A549 (cell line): ENCODE measurements around the gene MAD1L1. TPM values are rescaled to one million over a fixed set of nuclear protein-coding genes. Genes with fewer than 3 reads are reported as not detected.

Experiments used
- ATAC-seq, 2 experiments: fragments of 200-7000 bp in 1 of 2; fragments of >200 bp in 1 of 2; cut with Nextera tagmentation in 1 of 2; cut with Tn5 transposase in 1 of 2; 3 replicates each; pipeline versions ENCODE4 v1.8.0 to v1.9.1; 2018 to 2020; ENCODE audit warnings: mild to moderate bottlenecking in 1 of 2, moderate library complexity in 1 of 2
- CTCF ChIA-PET: fragments of 300-600 bp; sonication (Branson Sonifier 250); formaldehyde crosslinking; extraction: SDS; loops from one replicate; lab custom pipeline; 2021; ENCODE audit warnings: antibody characterized with exemption, inconsistent platforms; lab: Yijun Ruan, JAX
- POLR2A ChIA-PET: fragments of 350-600 bp; formaldehyde crosslinking; extraction: SDS; loops from one replicate; lab custom pipeline; 2021; ENCODE audit warnings: antibody characterized with exemption, inconsistent platforms; lab: Yijun Ruan, JAX
- DNase-seq, 2 experiments: peaks; one replicate each; pipeline versions ENCODE4 v3.0.0 to v3.0.0-alpha.2; 2011 to 2016; ENCODE audit warnings: low read depth in 1 of 2, low spot score in 1 of 2
- FAIRE-seq: peaks from 2 replicates; lab custom pipeline; 2011; peaks lifted over from hg19 to GRCh38; lab: Jason Lieb, UNC
- H3K27ac ChIP-seq, 2 experiments: fragments of >200 bp; sonication (Bioruptor Twin); formaldehyde crosslinking; 3 replicates each; pipeline ENCODE4 v1.5.1; 2016 to 2017
- H3K4me1 ChIP-seq: fragments of >200 bp; sonication (Bioruptor Twin); formaldehyde crosslinking; 3 replicates; pipeline ENCODE4 v1.6.1; 2016
- H3K4me2 ChIP-seq: fragments of >200 bp; sonication (Bioruptor Twin); formaldehyde crosslinking; 3 replicates; pipeline ENCODE4 v1.6.1; 2016
- H3K4me3 ChIP-seq: fragments of >200 bp; sonication (Bioruptor Twin); formaldehyde crosslinking; 3 replicates; pipeline ENCODE4 v1.5.1; 2016
- H3K9me3 ChIP-seq: fragments of >200 bp; sonication (Bioruptor Twin); formaldehyde crosslinking; 3 replicates; pipeline ENCODE4 v1.6.1; 2016
- CBX2 ChIP-seq: fragments of 200-600 bp; sonication (generic); IDR thresholded peaks from 2 replicates; pipeline ENCODE4 v1.6.1; 2016; ENCODE audit warnings: low read depth, mild to moderate bottlenecking, borderline replicate concordance
- CBX8 ChIP-seq: fragments of 200-600 bp; sonication (generic); IDR thresholded peaks from 2 replicates; pipeline ENCODE4 v1.6.1; 2016
- CEBPB ChIP-seq, 2 experiments: fragments of >200 bp in 1 of 2; sonication (Bioruptor Twin) in 1 of 2; formaldehyde crosslinking in 1 of 2; IDR thresholded peaks; 2 replicates each; pipeline ENCODE4 v1.6.1; 2012 to 2016
- CHD4 ChIP-seq: fragments of 200-600 bp; sonication (generic); IDR thresholded peaks from 2 replicates; pipeline ENCODE4 v1.6.1; 2016; ENCODE audit warnings: antibody characterized with exemption, mild to moderate bottlenecking, borderline replicate concordance
- CTCF ChIP-seq: fragments of >200 bp; sonication (Bioruptor Twin); formaldehyde crosslinking; IDR thresholded peaks from 3 replicates; pipeline ENCODE4 v1.5.1; 2016
- E2F6 ChIP-seq: IDR thresholded peaks from 2 replicates; pipeline ENCODE4 v1.6.1; 2012; ENCODE audit warnings: low read depth, borderline replicate concordance
- HDAC2 ChIP-seq: fragments of 200-600 bp; sonication (generic); IDR thresholded peaks from 2 replicates; pipeline ENCODE4 v1.6.1; 2016
- HOXB13 ChIP-seq: fragments of 250-450 bp; sonication (Bioruptor Pico); IDR thresholded peaks from 2 replicates; pipeline ENCODE4 v1.5.0; 2020; ENCODE audit warnings: low read depth, mild to moderate bottlenecking, moderate library complexity
- HOXB5 ChIP-seq: fragments of 250-450 bp; sonication (Bioruptor Pico); IDR thresholded peaks from 2 replicates; pipeline ENCODE4 v1.5.0; 2020; ENCODE audit warnings: mild to moderate bottlenecking, moderate library complexity
- MAFK ChIP-seq: fragments of 450-650 bp; IDR thresholded peaks from 2 replicates; pipeline ENCODE4 v1.6.1; 2014; ENCODE audit not compliant: partially characterized antibody
- MAX ChIP-seq: IDR thresholded peaks from 2 replicates; pipeline ENCODE4 v1.6.1; 2012
- MAZ ChIP-seq: fragments of 150-350 bp; IDR thresholded peaks from 2 replicates; pipeline ENCODE4 v1.6.1; 2014; ENCODE audit warnings: antibody characterized with exemption, low read depth, low read length, borderline replicate concordance
- NR3C1 ChIP-seq: fragments of >200 bp; sonication (Bioruptor Twin); formaldehyde crosslinking; IDR thresholded peaks from 3 replicates; pipeline ENCODE4 v1.6.1; 2017
- PBX3 ChIP-seq: IDR thresholded peaks from 2 replicates; pipeline ENCODE4 v1.6.1; 2012
- POLR2A ChIP-seq: IDR thresholded peaks from 2 replicates; pipeline ENCODE4 v1.6.1; 2012; ENCODE audit warnings: mild to moderate bottlenecking, low read length
- RAD21 ChIP-seq, 2 experiments: fragments of >200 bp in 1 of 2; sonication (Bioruptor Twin) in 1 of 2; formaldehyde crosslinking in 1 of 2; IDR thresholded peaks in 1 of 2; conservative IDR thresholded peaks in 1 of 2; 2 replicates in 1 of 2; 3 replicates in 1 of 2; pipeline ENCODE4 v1.6.1; 2012 to 2018; ENCODE audit warnings: inconsistent platforms in 1 of 2
- REST ChIP-seq: fragments of 200-600 bp; sonication (generic); IDR thresholded peaks from 2 replicates; pipeline ENCODE4 v1.6.1; 2016; ENCODE audit warnings: antibody characterized with exemption, mild to moderate bottlenecking, moderate library complexity
- SREBF2 ChIP-seq: fragments of 450-650 bp; IDR thresholded peaks from 2 replicates; pipeline ENCODE4 v1.6.1; 2014; ENCODE audit warnings: mild to moderate bottlenecking, moderate library complexity
- USF2 ChIP-seq: fragments of 450-650 bp; IDR thresholded peaks from 2 replicates; pipeline ENCODE4 v1.6.1; 2014; ENCODE audit warnings: antibody characterized with exemption
- ZNF302 ChIP-seq: fragments of 250-450 bp; sonication (Bioruptor Pico); IDR thresholded peaks from 2 replicates; pipeline ENCODE4 v1.9.0; 2021; ENCODE audit warnings: inconsistent platforms, mild to moderate bottlenecking, moderate library complexity
- ZSCAN20 ChIP-seq: fragments of 250-450 bp; sonication (Bioruptor Pico); IDR thresholded peaks from 2 replicates; pipeline ENCODE4 v1.8.0; 2022; ENCODE audit warnings: mild to moderate bottlenecking, moderate library complexity
- WGBS: methylation state at CpG from one replicate; pipeline ENCODE4 v1.1.6; 2017; ENCODE audit errors: missing lambda C conversion rate; 5-methylcytosine and 5-hydroxymethylcytosine counted together
- polyA plus RNA-seq, 4 experiments: library from polyadenylated mRNA; depleted of rRNA in 3 of 4; stranded (reverse); fragments of >200 nt; fragmentation: RNase III in 1 of 4; extraction: RNeasy Plus Mini Kit Qiagen cat#74134 plus additional on column Dnase treatment in 1 of 4; gene quantifications; 2 replicates in 3 of 4; 3 replicates in 1 of 4; pipeline ENCODE4 v1.2.3, GENCODE V29; 2011 to 2017

MAD1L1 gene
- polyA plus RNA-seq, 2 of the 4 experiments (the other 2 are of a cell fraction): 13.6 to 16.6 TPM

GRCh38 chr7:2043316-2044039, 189.3 kb downstream of the MAD1L1 start:
- H3K9me3 ChIP-seq: no peaks in the 10 kb centered on the region
- ATAC-seq (no peak), FAIRE-seq (no peak), DNase-seq (no peak)
- H3K4me3 ChIP-seq: no peak overlapping the region
- no peak overlapping the region for H3K27ac ChIP-seq
- WGBS: 92% methylated on average over 28 of the region's 32 CpGs
- POLR2A ChIA-PET: no interaction called here
- TF ChIP-seq SREBF2: no peak
- TF ChIP-seq CBX2: no peak
- TF ChIP-seq MAX: no peak
- no peak for TF ChIP-seq E2F6
- TF ChIP-seq CTCF: no peak
- TF ChIP-seq NR3C1: no peak
- no peaks in the 10 kb centered on the region for H3K4me1 ChIP-seq
- CTCF ChIA-PET: no interaction called here
- no peak overlapping the region for H3K4me2 ChIP-seq

- DNase-seq: no peak
- TF ChIP-seq NR3C1 (no peak), SREBF2 (no peak), HOXB5 (CRISPR knock-in tag) (no peak), POLR2A (no peak), PBX3 (no peak), HDAC2 (no peak), HOXB13 (CRISPR knock-in tag) (no peak), CHD4 (no peak), RAD21 (conservative IDR thresholded peaks at IDR 0.05 in 1 of 2, IDR thresholded peaks at IDR 0.05 in 1 of 2) (no peak), ZSCAN20 (CRISPR knock-in tag) (no peak), REST (no peak), MAFK (no peak), MAZ (no peak), ZNF302 (no peak), USF2 (no peak), CBX8 (no peak), CEBPB (IDR thresholded peaks at IDR 0.05) (no peak), CBX2 (no peak)
- ATAC-seq: no peak
- 89% methylated on average over 15 of the region's 15 CpGs for WGBS
- H3K27ac ChIP-seq: no peak overlapping the region
- no peak overlapping the region for H3K4me3 ChIP-seq
- no peak overlapping the region for H3K4me2 ChIP-seq
- no peaks in the 10 kb centered on the region for H3K4me1 ChIP-seq
- ChIA-PET POLR2A (no interaction called here), CTCF (no interaction called here)
- H3K9me3 ChIP-seq: no peaks in the 10 kb centered on the region
- no peak for FAIRE-seq
Measured at GRCh38 chr7:2042650-2043049, 190.1 kb downstream of the MAD1L1 start.
